Measurements from ENCODE around the gene THUMPD1.

THUMPD1 gene

GRCh38 chr16:20747030-20747816 lies 5.6 kb upstream of the THUMPD1 start:
- Histone ChIP-seq H3K4me1 (ENCODE audit: control insufficient read depth, insufficient read depth, low read length, poor library complexity, severe bottlenecking) (no peaks in the 10 kb centered on the region), H3K9me3 (ENCODE audit: control insufficient read depth, low read length) (peaks cover 7% of the 10 kb centered on the region), H3K36me3 (ENCODE audit: control insufficient read depth, insufficient read depth, low read length) (no peaks in the 10 kb centered on the region), H3K27ac (ENCODE audit: low read depth, low read length, severe bottlenecking) (no peak overlapping the region), H3K4me3 (ENCODE audit: extremely low read depth, insufficient read depth, low read length, poor library complexity, severe bottlenecking) (no peak overlapping the region)
- 73% methylated on average over 2 of the region's 4 CpGs for WGBS, 2 experiments (ENCODE audit: insufficient coverage in 2 of 2)

GRCh38 chr16:20746461-20746860 lies 4.8 kb upstream of the THUMPD1 start:
- WGBS, 2 experiments (ENCODE audit: insufficient coverage in 2 of 2): 100% methylated on average over 2 to 3 of the region's 3 CpGs
- Histone ChIP-seq H3K36me3 (ENCODE audit: control insufficient read depth, insufficient read depth, low read length) (no peaks in the 10 kb centered on the region), H3K4me3 (ENCODE audit: extremely low read depth, insufficient read depth, low read length, poor library complexity, severe bottlenecking) (no peak overlapping the region)

DNA sequence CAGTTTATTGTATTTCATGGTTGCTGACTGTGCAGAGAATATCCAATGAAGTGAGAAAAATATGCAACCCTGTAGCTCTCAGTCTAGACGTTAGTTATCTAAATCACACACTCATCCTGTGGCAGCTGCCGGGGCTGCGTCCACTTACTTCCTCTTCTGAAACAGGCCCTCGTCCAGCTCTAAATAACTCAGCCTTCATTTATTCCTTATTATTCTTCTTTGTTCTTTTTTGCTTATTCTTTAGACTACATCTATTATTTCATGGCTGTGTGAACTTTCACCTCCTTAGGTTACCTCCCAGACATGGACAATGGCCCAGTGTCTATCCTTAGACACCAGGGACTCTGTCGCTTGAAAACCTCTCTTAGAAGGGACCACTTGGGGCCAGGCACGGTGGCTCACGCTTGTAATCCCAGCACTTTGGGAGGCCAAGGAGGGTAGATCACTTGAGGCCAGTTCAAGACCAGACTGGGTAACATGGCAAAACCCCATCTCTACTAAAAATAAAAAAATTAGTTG lies 3.4 kb upstream of the THUMPD1 start:
- no peak overlapping the region for H3K27ac ChIP-seq (ENCODE audit: low read depth, low read length, severe bottlenecking)
- H3K4me1 ChIP-seq (ENCODE audit: control insufficient read depth, insufficient read depth, low read length, poor library complexity, severe bottlenecking): no peaks in the 10 kb centered on the region
- 75 to 85% methylated on average over 7 of the region's 7 CpGs for WGBS, 2 experiments (ENCODE audit: insufficient coverage in 2 of 2)
- no peaks in the 10 kb centered on the region for H3K36me3 ChIP-seq (ENCODE audit: control insufficient read depth, insufficient read depth, low read length)
- peaks cover 7% of the 10 kb centered on the region for H3K9me3 ChIP-seq (ENCODE audit: control insufficient read depth, low read length)
- no peak overlapping the region for H3K4me3 ChIP-seq (ENCODE audit: extremely low read depth, insufficient read depth, low read length, poor library complexity, severe bottlenecking)

More at GRCh38 chr16:20746461-20746860, 4.8 kb upstream of the THUMPD1 start:
- Histone ChIP-seq H3K4me1 (ENCODE audit: control insufficient read depth, insufficient read depth, low read length, poor library complexity, severe bottlenecking) (no peaks in the 10 kb centered on the region), H3K27ac (ENCODE audit: low read depth, low read length, severe bottlenecking) (no peak overlapping the region), H3K9me3 (ENCODE audit: control insufficient read depth, low read length) (peaks cover 7% of the 10 kb centered on the region)

DNA sequence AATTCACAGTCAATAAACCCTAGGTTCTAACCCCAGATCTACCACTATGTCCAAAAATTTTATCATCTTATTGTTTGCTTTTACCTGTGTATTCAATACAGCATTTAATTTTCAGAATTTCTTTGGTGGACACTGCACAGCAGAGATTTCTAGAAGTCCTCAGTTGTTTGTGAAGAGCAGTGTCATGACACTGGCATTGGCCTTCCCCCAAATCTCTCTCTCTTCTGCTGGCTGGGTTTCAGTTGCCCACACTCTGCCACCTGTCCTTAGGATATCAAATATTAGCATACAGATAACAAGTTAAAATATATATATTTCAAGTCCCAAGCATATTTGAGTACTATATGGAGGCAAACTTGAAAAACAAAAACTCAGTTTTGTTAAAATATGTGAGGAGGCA lies 2.0 kb upstream of the THUMPD1 start:
- Histone ChIP-seq H3K36me3 (ENCODE audit: control insufficient read depth, insufficient read depth, low read length) (peaks cover 10% of the 10 kb centered on the region), H3K4me1 (ENCODE audit: control insufficient read depth, insufficient read depth, low read length, poor library complexity, severe bottlenecking) (no peaks in the 10 kb centered on the region), H3K9me3 (ENCODE audit: control insufficient read depth, low read length) (peaks cover 7% of the 10 kb centered on the region), H3K27ac (ENCODE audit: low read depth, low read length, severe bottlenecking) (no peak overlapping the region), H3K4me3 (ENCODE audit: extremely low read depth, insufficient read depth, low read length, poor library complexity, severe bottlenecking) (no peak overlapping the region)

- WGBS, 2 experiments (ENCODE audit: insufficient coverage in 2 of 2): 1 to 2% methylated on average over 12 of the region's 36 CpGs
- no peaks in the 10 kb centered on the region for H3K9me3 ChIP-seq (ENCODE audit: control insufficient read depth, low read length)
- peak overlapping the region; percentile 89 for H3K27ac ChIP-seq (ENCODE audit: low read depth, low read length, severe bottlenecking)
- peak overlapping the region; percentile 69 for H3K4me3 ChIP-seq (ENCODE audit: extremely low read depth, insufficient read depth, low read length, poor library complexity, severe bottlenecking)
- no peaks in the 10 kb centered on the region for H3K4me1 ChIP-seq (ENCODE audit: control insufficient read depth, insufficient read depth, low read length, poor library complexity, severe bottlenecking)
- H3K36me3 ChIP-seq (ENCODE audit: control insufficient read depth, insufficient read depth, low read length): peaks cover 33% of the 10 kb centered on the region
These were observed 607 bp downstream of the THUMPD1 start for GRCh38 chr16:20740901-20741521.

- peak overlapping the region; percentile 69 for H3K4me3 ChIP-seq (ENCODE audit: extremely low read depth, insufficient read depth, low read length, poor library complexity, severe bottlenecking)
- H3K4me1 ChIP-seq (ENCODE audit: control insufficient read depth, insufficient read depth, low read length, poor library complexity, severe bottlenecking): no peaks in the 10 kb centered on the region
- WGBS, 2 experiments (ENCODE audit: insufficient coverage in 2 of 2): 86 to 94% methylated on average over 5 to 7 of the region's 11 CpGs
- H3K27ac ChIP-seq (ENCODE audit: low read depth, low read length, severe bottlenecking): no peak overlapping the region
- H3K9me3 ChIP-seq (ENCODE audit: control insufficient read depth, low read length): no peaks in the 10 kb centered on the region
- peaks cover 40% of the 10 kb centered on the region for H3K36me3 ChIP-seq (ENCODE audit: control insufficient read depth, insufficient read depth, low read length)
These were observed 1.4 kb downstream of the THUMPD1 start for GRCh38 chr16:20740007-20740883.

DNA sequence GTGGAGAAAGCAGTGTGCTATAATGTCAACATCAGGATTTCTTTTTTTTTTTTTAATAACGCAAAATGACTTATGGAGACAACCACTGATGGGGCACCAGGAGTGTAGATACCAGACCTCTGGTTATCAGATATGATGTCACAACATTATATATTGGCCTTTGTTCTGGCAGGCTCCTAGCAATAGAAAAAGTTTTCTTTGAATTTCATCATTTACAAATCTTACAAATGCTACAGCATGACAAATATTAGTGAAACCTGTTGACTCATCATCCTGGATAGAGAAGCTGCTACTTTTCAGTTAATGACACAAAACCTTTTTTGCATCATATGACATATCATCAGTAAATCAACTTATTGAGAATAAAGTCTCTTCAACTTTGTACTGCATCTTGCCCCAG lies 6.1 kb downstream of the THUMPD1 start:
- Histone ChIP-seq H3K27ac (ENCODE audit: low read depth, low read length, severe bottlenecking) (no peak overlapping the region), H3K36me3 (ENCODE audit: control insufficient read depth, insufficient read depth, low read length) (peaks cover 45% of the 10 kb centered on the region), H3K4me3 (ENCODE audit: extremely low read depth, insufficient read depth, low read length, poor library complexity, severe bottlenecking) (no peak overlapping the region), H3K9me3 (ENCODE audit: control insufficient read depth, low read length) (no peaks in the 10 kb centered on the region), H3K4me1 (ENCODE audit: control insufficient read depth, insufficient read depth, low read length, poor library complexity, severe bottlenecking) (no peaks in the 10 kb centered on the region)
- no CpG with 5 or more reads among the region's 1 CpG for WGBS, 2 experiments (ENCODE audit: insufficient coverage in 2 of 2)

DNA sequence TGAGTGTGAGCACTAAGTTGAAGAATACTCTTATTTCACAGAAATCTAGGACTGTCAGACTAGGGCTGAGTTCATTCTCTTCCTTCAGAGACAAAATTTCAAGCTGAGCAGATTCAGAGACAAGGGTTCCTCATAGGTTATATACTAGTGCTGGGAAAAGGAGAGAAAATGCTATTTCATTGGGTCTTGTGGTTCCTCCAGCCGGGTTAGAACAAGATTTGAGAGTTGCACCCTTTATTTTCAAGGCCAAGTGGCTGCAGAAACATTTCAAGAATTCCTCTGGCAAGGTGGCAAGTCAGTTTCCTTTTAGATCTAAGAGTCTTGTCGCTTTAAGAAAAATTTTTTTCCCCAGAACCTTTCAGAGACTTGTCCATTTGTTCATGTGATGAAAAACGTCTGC lies 6.8 kb downstream of the THUMPD1 start:
- no peaks in the 10 kb centered on the region for H3K9me3 ChIP-seq (ENCODE audit: control insufficient read depth, low read length)
- H3K36me3 ChIP-seq (ENCODE audit: control insufficient read depth, insufficient read depth, low read length): peaks cover 45% of the 10 kb centered on the region
- no peaks in the 10 kb centered on the region for H3K4me1 ChIP-seq (ENCODE audit: control insufficient read depth, insufficient read depth, low read length, poor library complexity, severe bottlenecking)
- 80 to 86% methylated on average over 3 of the region's 3 CpGs for WGBS, 2 experiments (ENCODE audit: insufficient coverage in 2 of 2)
- H3K4me3 ChIP-seq (ENCODE audit: extremely low read depth, insufficient read depth, low read length, poor library complexity, severe bottlenecking): no peak overlapping the region
- no peak overlapping the region for H3K27ac ChIP-seq (ENCODE audit: low read depth, low read length, severe bottlenecking)

DNA sequence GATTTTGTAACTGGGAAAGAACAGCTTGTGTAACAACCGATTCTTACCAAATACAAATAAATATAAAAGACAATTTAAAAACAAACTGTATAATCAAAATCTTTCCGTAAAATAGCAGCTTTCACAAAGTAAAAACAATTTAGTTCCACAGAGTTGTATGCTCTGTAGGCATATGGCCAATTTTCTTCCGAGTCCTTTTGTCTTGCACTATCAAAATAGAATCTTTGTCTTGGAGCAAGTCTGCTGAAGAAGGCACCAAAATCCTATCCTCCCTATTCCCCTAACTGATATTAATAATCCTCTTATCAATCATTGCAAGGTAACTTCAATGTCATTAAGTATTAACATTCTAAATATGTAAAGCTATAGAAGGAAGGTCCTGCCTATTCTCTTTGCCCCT lies 7.6 kb downstream of the THUMPD1 start:
- WGBS, 2 experiments (ENCODE audit: insufficient coverage in 2 of 2): 92% methylated on average over 2 of the region's 3 CpGs; no CpG with 5 or more reads in 1 of the 2 experiments
- peaks cover 40% of the 10 kb centered on the region for H3K36me3 ChIP-seq (ENCODE audit: control insufficient read depth, insufficient read depth, low read length)
- H3K4me1 ChIP-seq (ENCODE audit: control insufficient read depth, insufficient read depth, low read length, poor library complexity, severe bottlenecking): no peaks in the 10 kb centered on the region
- H3K9me3 ChIP-seq (ENCODE audit: control insufficient read depth, low read length): no peaks in the 10 kb centered on the region
- H3K27ac ChIP-seq (ENCODE audit: low read depth, low read length, severe bottlenecking): no peak overlapping the region
- H3K4me3 ChIP-seq (ENCODE audit: extremely low read depth, insufficient read depth, low read length, poor library complexity, severe bottlenecking): no peak overlapping the region

GRCh38 chr16:20729141-20729540 lies 12.5 kb downstream of the THUMPD1 start:
- H3K4me3 ChIP-seq (ENCODE audit: extremely low read depth, insufficient read depth, low read length, poor library complexity, severe bottlenecking): no peak overlapping the region

More at GRCh38 chr16:20729141-20729540, 12.5 kb downstream of the THUMPD1 start:
- 93% methylated on average over 2 of the region's 3 CpGs; no CpG with 5 or more reads in 1 of the 2 experiments for WGBS, 2 experiments (ENCODE audit: insufficient coverage in 2 of 2)
- Histone ChIP-seq H3K4me1 (ENCODE audit: control insufficient read depth, insufficient read depth, low read length, poor library complexity, severe bottlenecking) (no peaks in the 10 kb centered on the region), H3K9me3 (ENCODE audit: control insufficient read depth, low read length) (no peaks in the 10 kb centered on the region), H3K27ac (ENCODE audit: low read depth, low read length, severe bottlenecking) (no peak overlapping the region), H3K36me3 (ENCODE audit: control insufficient read depth, insufficient read depth, low read length) (no peaks in the 10 kb centered on the region)
